Liver (tissue), 3 donors: ENCODE measurements around the gene CDH15.

Experiments used
- EGR1 ChIP-seq, 2 donors: IDR thresholded peaks; 2 replicates each; pipeline ENCODE4 v1.6.1; 2016 to 2018; ENCODE audit warnings: antibody characterized with exemption in 2 of 2, low read depth in 2 of 2
- FOXA2 ChIP-seq: IDR thresholded peaks from 2 replicates; pipeline ENCODE4 v1.6.1; 2016; ENCODE audit warnings: antibody characterized with exemption
- GABPA ChIP-seq, 2 donors: IDR thresholded peaks in 1 of 2; conservative IDR thresholded peaks in 1 of 2; 2 replicates each; pipeline ENCODE4 v1.6.1; 2016; ENCODE audit warnings: antibody characterized with exemption in 2 of 2, mild to moderate bottlenecking in 1 of 2, moderate library complexity in 1 of 2
- HNF4G ChIP-seq: IDR thresholded peaks from 2 replicates; pipeline ENCODE4 v1.6.1; 2016; ENCODE audit warnings: antibody characterized with exemption
- JUND ChIP-seq, 2 donors: IDR thresholded peaks; 2 replicates each; pipeline ENCODE4 v1.6.1; 2016; ENCODE audit warnings: antibody characterized with exemption in 2 of 2
- NR2F2 ChIP-seq: IDR thresholded peaks from 2 replicates; pipeline ENCODE4 v1.6.1; 2016; ENCODE audit warnings: antibody characterized with exemption
- RAD21 ChIP-seq, 2 donors: IDR thresholded peaks; 2 replicates each; pipeline ENCODE4 v1.6.1; 2016; ENCODE audit warnings: antibody characterized with exemption in 2 of 2, mild to moderate bottlenecking in 2 of 2
- TAF1 ChIP-seq: conservative IDR thresholded peaks from 2 replicates; pipeline ENCODE4 v1.6.1; 2016; ENCODE audit warnings: antibody characterized with exemption, mild to moderate bottlenecking
- TF ChIP-seq, protein P1 (sequence below): IDR thresholded peaks from 2 replicates; pipeline ENCODE4 v1.6.1; 2016; ENCODE audit warnings: antibody characterized with exemption
- TF ChIP-seq, protein P2 (sequence below): fragments of 150-350 bp; IDR thresholded peaks from 2 replicates; pipeline ENCODE4 v1.5.1; 2017; ENCODE audit warnings: improper control_type of control experiment, low read depth, low read length; ENCODE audit not compliant: missing input control
- TF ChIP-seq, protein P3 (sequence below): IDR thresholded peaks from 2 replicates; pipeline ENCODE4 v1.6.1; 2016; ENCODE audit warnings: antibody characterized with exemption
- TF ChIP-seq, protein P4 (sequence below): IDR thresholded peaks from 2 replicates; pipeline ENCODE4 v1.6.1; 2016; ENCODE audit warnings: antibody characterized with exemption, mild to moderate bottlenecking
- donor health status: healthy.
- donor health status: healthy.

DNA sequence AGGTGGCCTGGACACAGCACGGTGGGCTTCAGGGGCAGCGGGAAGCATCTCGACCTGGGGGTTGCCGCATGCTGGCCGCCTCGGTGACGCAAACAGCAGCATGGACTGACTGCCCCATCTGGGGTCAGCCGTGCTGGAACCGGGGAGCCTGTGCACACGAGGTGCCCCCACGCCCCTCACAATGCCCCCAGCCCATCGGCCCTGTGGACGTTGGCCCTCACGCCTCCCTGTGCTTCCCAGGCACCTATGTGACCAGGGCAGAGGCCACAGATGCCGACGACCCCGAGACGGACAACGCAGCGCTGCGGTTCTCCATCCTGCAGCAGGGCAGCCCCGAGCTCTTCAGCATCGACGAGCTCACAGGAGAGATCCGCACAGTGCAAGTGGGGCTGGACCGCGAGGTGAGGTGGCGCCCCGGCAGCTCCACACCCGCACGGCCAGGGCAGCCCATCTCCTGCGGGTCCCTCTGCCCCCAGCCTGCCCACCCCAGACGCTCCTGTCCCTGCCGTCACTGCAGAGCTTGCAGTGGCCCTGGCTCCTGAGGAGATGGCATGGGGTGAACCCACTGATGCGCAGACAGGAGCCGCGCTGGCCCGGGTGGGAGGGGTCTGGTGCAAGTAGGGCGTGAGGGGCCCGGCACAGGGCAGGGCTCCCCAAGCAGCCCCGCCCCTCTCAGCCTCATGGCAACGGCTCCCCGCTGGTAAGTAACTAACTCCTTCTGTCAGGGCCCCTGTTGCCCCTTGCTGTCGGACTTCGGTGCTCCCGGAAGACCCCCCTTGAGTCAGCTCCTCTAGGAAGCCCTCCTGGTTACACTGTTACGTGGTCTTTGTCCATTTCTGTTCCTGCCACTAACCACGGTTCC, 13.6 kb downstream of the CDH15 start:
- TF ChIP-seq, protein P1, sequence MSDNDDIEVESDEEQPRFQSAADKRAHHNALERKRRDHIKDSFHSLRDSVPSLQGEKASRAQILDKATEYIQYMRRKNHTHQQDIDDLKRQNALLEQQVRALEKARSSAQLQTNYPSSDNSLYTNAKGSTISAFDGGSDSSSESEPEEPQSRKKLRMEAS, result no peak
- TF ChIP-seq, protein P2, sequence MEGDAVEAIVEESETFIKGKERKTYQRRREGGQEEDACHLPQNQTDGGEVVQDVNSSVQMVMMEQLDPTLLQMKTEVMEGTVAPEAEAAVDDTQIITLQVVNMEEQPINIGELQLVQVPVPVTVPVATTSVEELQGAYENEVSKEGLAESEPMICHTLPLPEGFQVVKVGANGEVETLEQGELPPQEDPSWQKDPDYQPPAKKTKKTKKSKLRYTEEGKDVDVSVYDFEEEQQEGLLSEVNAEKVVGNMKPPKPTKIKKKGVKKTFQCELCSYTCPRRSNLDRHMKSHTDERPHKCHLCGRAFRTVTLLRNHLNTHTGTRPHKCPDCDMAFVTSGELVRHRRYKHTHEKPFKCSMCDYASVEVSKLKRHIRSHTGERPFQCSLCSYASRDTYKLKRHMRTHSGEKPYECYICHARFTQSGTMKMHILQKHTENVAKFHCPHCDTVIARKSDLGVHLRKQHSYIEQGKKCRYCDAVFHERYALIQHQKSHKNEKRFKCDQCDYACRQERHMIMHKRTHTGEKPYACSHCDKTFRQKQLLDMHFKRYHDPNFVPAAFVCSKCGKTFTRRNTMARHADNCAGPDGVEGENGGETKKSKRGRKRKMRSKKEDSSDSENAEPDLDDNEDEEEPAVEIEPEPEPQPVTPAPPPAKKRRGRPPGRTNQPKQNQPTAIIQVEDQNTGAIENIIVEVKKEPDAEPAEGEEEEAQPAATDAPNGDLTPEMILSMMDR, result no peak
- TF ChIP-seq GABPA (IDR thresholded peaks at IDR 0.05 in 1 of 2, conservative IDR thresholded peaks at IDR 0.05 in 1 of 2), result no peak
- no peak for TF ChIP-seq RAD21 (IDR thresholded peaks at IDR 0.05)
- TF ChIP-seq TAF1, result no peak
- TF ChIP-seq HNF4G, result no peak
- no peak for TF ChIP-seq JUND (IDR thresholded peaks at IDR 0.05)
- TF ChIP-seq, protein P3, sequence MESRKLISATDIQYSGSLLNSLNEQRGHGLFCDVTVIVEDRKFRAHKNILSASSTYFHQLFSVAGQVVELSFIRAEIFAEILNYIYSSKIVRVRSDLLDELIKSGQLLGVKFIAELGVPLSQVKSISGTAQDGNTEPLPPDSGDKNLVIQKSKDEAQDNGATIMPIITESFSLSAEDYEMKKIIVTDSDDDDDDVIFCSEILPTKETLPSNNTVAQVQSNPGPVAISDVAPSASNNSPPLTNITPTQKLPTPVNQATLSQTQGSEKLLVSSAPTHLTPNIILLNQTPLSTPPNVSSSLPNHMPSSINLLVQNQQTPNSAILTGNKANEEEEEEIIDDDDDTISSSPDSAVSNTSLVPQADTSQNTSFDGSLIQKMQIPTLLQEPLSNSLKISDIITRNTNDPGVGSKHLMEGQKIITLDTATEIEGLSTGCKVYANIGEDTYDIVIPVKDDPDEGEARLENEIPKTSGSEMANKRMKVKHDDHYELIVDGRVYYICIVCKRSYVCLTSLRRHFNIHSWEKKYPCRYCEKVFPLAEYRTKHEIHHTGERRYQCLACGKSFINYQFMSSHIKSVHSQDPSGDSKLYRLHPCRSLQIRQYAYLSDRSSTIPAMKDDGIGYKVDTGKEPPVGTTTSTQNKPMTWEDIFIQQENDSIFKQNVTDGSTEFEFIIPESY, result no peak
- TF ChIP-seq, protein P4, sequence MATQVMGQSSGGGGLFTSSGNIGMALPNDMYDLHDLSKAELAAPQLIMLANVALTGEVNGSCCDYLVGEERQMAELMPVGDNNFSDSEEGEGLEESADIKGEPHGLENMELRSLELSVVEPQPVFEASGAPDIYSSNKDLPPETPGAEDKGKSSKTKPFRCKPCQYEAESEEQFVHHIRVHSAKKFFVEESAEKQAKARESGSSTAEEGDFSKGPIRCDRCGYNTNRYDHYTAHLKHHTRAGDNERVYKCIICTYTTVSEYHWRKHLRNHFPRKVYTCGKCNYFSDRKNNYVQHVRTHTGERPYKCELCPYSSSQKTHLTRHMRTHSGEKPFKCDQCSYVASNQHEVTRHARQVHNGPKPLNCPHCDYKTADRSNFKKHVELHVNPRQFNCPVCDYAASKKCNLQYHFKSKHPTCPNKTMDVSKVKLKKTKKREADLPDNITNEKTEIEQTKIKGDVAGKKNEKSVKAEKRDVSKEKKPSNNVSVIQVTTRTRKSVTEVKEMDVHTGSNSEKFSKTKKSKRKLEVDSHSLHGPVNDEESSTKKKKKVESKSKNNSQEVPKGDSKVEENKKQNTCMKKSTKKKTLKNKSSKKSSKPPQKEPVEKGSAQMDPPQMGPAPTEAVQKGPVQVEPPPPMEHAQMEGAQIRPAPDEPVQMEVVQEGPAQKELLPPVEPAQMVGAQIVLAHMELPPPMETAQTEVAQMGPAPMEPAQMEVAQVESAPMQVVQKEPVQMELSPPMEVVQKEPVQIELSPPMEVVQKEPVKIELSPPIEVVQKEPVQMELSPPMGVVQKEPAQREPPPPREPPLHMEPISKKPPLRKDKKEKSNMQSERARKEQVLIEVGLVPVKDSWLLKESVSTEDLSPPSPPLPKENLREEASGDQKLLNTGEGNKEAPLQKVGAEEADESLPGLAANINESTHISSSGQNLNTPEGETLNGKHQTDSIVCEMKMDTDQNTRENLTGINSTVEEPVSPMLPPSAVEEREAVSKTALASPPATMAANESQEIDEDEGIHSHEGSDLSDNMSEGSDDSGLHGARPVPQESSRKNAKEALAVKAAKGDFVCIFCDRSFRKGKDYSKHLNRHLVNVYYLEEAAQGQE, result no peak
- no peak for TF ChIP-seq NR2F2
- TF ChIP-seq EGR1 (IDR thresholded peaks at IDR 0.05; ENCODE audit: low read depth in 2 of 2), result no peak
- TF ChIP-seq FOXA2, result no peak
